ENCODE measurements around the gene TMEM129. TPM values are rescaled to one million over a fixed set of nuclear protein-coding genes. Genes with fewer than 3 reads are reported as not detected.

The TMEM129 gene
- polyA plus RNA-seq, 1 experiment: 33.8 TPM

DNA sequence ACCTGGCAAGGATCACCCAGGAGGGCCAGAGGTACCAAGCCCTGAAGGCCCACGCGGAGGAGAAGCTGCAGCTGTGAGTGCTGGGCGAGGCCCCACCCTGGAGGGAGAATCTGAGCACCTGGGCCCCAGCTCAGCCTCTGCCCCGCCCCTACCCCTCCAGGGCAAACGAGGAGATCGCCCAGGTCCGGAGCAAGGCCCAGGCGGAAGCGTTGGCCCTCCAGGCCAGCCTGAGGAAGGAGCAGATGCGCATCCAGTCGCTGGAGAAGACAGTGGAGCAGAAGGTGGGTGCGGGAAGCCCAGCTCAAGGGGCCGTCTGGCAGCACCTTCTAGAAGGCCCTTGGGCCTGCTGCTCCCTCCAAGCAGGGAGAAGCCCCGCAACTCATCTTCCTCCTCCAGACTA, 23.4 kb upstream of the TMEM129 start:
- CTCF ChIA-PET: interaction anchor here (1.0 to 11.5 kb wide), 7 partner anchors 8 to 163 kb away, joined by 3 to 148 read pairs (median 8); no protein-coding TSS in a partner anchor
- H3K27me3 ChIP-seq (ENCODE audit: control insufficient read depth, insufficient read depth, low read length): no peaks in the 10 kb centered on the region
- POLR2A ChIA-PET: no interaction called here
- TF ChIP-seq, protein P1, sequence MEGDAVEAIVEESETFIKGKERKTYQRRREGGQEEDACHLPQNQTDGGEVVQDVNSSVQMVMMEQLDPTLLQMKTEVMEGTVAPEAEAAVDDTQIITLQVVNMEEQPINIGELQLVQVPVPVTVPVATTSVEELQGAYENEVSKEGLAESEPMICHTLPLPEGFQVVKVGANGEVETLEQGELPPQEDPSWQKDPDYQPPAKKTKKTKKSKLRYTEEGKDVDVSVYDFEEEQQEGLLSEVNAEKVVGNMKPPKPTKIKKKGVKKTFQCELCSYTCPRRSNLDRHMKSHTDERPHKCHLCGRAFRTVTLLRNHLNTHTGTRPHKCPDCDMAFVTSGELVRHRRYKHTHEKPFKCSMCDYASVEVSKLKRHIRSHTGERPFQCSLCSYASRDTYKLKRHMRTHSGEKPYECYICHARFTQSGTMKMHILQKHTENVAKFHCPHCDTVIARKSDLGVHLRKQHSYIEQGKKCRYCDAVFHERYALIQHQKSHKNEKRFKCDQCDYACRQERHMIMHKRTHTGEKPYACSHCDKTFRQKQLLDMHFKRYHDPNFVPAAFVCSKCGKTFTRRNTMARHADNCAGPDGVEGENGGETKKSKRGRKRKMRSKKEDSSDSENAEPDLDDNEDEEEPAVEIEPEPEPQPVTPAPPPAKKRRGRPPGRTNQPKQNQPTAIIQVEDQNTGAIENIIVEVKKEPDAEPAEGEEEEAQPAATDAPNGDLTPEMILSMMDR (IDR thresholded peaks at IDR 0.05; ENCODE audit: insufficient read depth, low read depth, low read length): no peak
- H3K4me3 ChIP-seq (ENCODE audit: low read depth, low read length): no peak overlapping the region
- DNase-seq (ENCODE audit: low read depth): no peak
- peaks cover 9% of the 10 kb centered on the region for H3K36me3 ChIP-seq (ENCODE audit: control insufficient read depth, insufficient read depth, low read length)

DNA sequence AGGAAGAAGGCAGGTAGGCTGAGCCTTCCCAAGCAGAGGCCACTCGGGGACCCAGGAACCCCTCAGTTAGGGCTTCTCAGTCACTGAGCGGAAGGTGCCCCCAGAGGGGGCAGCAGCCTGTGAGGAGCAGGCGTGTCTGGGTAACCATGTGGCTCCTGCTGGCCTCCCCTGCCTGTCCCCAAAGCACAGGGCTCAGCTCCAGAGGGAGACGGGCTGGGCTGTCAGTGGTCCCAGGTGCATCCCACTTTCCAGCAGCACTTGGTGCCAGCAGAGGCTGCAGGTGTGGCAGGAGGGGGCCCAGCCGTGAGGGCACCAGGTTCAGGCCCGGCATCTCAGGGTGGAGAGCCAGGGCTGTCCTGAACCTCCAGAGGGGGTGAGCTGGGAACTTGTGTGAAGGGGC, 22.9 kb upstream of the TMEM129 start:
- POLR2A ChIA-PET: no interaction called here
- CTCF ChIA-PET: interaction anchor here (2.4 to 11.5 kb wide), 4 partner anchors 13 to 164 kb away, joined by 8 to 148 read pairs (median 53); no protein-coding TSS in a partner anchor
- TF ChIP-seq, protein P1 (IDR thresholded peaks at IDR 0.05; ENCODE audit: insufficient read depth, low read depth, low read length): no peak
- Histone ChIP-seq H3K27me3 (ENCODE audit: control insufficient read depth, insufficient read depth, low read length) (no peaks in the 10 kb centered on the region), H3K36me3 (ENCODE audit: control insufficient read depth, insufficient read depth, low read length) (peaks cover 9% of the 10 kb centered on the region), H3K4me3 (ENCODE audit: low read depth, low read length) (no peak overlapping the region)
- no peak for DNase-seq (ENCODE audit: low read depth)

DNA sequence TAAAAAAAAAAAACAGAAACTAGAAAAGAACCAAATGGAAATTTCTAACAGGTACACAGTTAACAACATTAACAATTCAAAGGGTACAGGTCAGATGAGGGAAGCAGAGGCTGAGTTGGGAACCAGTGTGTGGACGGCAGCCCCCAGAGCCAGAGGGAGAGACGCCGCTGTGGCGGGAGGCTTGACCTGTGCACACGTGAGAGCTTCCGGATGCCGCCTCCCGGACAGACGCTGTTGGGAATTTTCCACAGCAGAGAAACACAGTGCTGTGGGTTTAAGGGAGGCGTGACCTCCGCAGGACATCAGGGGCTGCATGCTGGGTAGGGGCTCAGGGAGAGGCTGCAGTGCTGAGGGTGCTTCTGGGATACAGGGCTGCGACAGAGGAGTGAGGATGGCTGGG, 22.4 kb upstream of the TMEM129 start:
- TF ChIP-seq, protein P1 (IDR thresholded peaks at IDR 0.05; ENCODE audit: insufficient read depth, low read depth, low read length): no peak
- Histone ChIP-seq H3K27me3 (ENCODE audit: control insufficient read depth, insufficient read depth, low read length) (no peaks in the 10 kb centered on the region), H3K4me3 (ENCODE audit: low read depth, low read length) (no peak overlapping the region), H3K36me3 (ENCODE audit: control insufficient read depth, insufficient read depth, low read length) (peaks cover 9% of the 10 kb centered on the region)
- no peak for DNase-seq (ENCODE audit: low read depth)
- CTCF ChIA-PET: interaction anchor here (1.1 to 11.5 kb wide), 4 partner anchors 13 to 156 kb away, joined by 3 to 148 read pairs (median 8); no protein-coding TSS in a partner anchor
- POLR2A ChIA-PET: no interaction called here

DNA sequence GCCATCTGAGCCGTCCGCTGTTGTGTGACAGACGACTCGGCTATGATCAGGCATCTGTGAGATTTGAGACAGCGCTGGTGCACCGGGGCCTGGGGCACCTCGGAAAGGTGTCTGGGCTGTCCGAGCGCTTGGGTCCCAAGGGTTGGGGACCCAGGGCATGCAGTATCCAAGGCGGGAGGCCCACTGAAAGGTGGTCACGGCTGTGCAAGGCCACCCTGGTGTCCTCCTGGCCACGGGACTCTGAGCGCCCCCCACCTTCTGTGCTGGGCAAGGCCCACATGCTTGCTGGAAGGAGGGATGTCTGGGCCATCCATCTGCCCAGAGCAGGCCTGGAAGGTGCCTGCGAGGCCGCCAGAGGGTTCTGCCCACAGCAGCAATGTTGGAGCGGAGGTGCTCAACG, 20.1 kb upstream of the TMEM129 start:
- ChIA-PET CTCF (interaction anchor here (0.5 to 11.5 kb wide), 8 partner anchors 10 to 171 kb away, joined by 3 to 148 read pairs (median 4); no protein-coding TSS in a partner anchor), POLR2A (no interaction called here)
- Histone ChIP-seq H3K36me3 (ENCODE audit: control insufficient read depth, insufficient read depth, low read length) (peaks cover 18% of the 10 kb centered on the region), H3K4me3 (ENCODE audit: low read depth, low read length) (no peak overlapping the region), H3K27me3 (ENCODE audit: control insufficient read depth, insufficient read depth, low read length) (no peaks in the 10 kb centered on the region)
- TF ChIP-seq, protein P1 (IDR thresholded peaks at IDR 0.05; ENCODE audit: insufficient read depth, low read depth, low read length): no peak
- no peak for DNase-seq (ENCODE audit: low read depth)

DNA sequence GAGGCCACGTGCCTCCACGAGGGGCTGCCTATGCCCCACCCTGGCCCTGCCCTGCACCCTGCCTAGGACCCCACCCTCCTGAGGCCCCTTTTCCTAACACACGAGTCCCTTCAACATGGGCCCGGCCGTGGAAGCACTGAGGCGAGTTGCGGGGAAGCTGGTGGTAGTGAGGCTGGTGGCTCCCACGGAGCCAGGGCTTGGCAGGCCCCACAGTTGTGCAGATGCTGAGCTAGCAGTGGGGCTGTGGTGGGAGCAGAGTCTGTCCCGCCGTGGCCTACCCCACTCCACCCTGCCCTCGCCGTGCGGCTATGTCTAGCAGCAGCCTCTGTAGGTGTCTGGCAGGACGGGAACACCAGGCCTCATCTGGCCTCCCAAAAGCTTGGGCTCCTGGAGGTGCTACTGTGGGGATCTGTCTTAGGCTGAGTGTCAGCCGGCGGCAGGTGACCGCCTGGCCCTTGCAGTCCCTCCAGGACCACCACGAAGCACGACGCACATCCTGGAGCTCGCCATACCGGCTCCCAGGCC, 19.0 kb upstream of the TMEM129 start:
- POLR2A ChIA-PET: no interaction called here
- Histone ChIP-seq H3K4me3 (ENCODE audit: low read depth, low read length) (no peak overlapping the region), H3K36me3 (ENCODE audit: control insufficient read depth, insufficient read depth, low read length) (peaks cover 21% of the 10 kb centered on the region), H3K27me3 (ENCODE audit: control insufficient read depth, insufficient read depth, low read length) (no peaks in the 10 kb centered on the region)
- no peak for DNase-seq (ENCODE audit: low read depth)
- TF ChIP-seq, protein P1 (IDR thresholded peaks at IDR 0.05; ENCODE audit: insufficient read depth, low read depth, low read length): no peak
- CTCF ChIA-PET: interaction anchor here (1.2 to 11.5 kb wide), 2 partner anchors 9 to 69 kb away, joined by 4 to 148 read pairs; no protein-coding TSS in a partner anchor
